Natural killer cell (primary cell): ENCODE results near the gene CCL18. TPM values are rescaled to one million over a fixed set of nuclear protein-coding genes. Genes with fewer than 3 reads are reported as not detected.

Experiments
- ATAC-seq, 3 donors: fragments of 150-1000 bp in 2 of 3; fragments of 200-7000 bp in 1 of 3; cut with Tn5 transposase; 1 replicate in 1 of 3; 2 replicates in 2 of 3; pipeline ENCODE4 v1.10.0; 2021; ENCODE audit warnings: mild to moderate bottlenecking in 2 of 3, moderate library complexity in 2 of 3
- DNase-seq, 2 donors: peaks; one replicate each; pipeline versions ENCODE4 v3.0.0 to v3.0.0-alpha.2; 2013 to 2021; ENCODE audit warnings: mixed read lengths in 1 of 2
- H3K27ac ChIP-seq: one replicate; pipeline ENCODE4 v1.5.1; 2013; ENCODE audit warnings: mild to moderate bottlenecking, low read length
- H3K27me3 ChIP-seq: one replicate; pipeline ENCODE4 v1.6.1; 2013; ENCODE audit warnings: low read length; ENCODE audit not compliant: control insufficient read depth, insufficient read depth
- H3K36me3 ChIP-seq: one replicate; pipeline ENCODE4 v1.6.1; 2013; ENCODE audit warnings: low read length; ENCODE audit not compliant: control insufficient read depth, insufficient read depth
- H3K4me1 ChIP-seq: one replicate; pipeline ENCODE4 v1.6.1; 2013; ENCODE audit warnings: low read length; ENCODE audit not compliant: control insufficient read depth, insufficient read depth
- H3K4me3 ChIP-seq: one replicate; pipeline ENCODE4 v1.5.1; 2013; ENCODE audit warnings: low read length
- H3K9me3 ChIP-seq: one replicate; pipeline ENCODE4 v1.6.1; 2013; ENCODE audit warnings: low read length; ENCODE audit not compliant: control insufficient read depth, insufficient read depth
- H3K27ac Mint-ChIP-seq, 2 donors: one replicate each; pipeline ENCODE4 v1.8.0; 2022; ENCODE audit warnings: mild to moderate bottlenecking in 2 of 2, mixed read lengths in 2 of 2, moderate library complexity in 1 of 2
- H3K27me3 Mint-ChIP-seq, 2 donors: one replicate each; pipeline ENCODE4 v1.8.0; 2022; ENCODE audit warnings: low read depth in 2 of 2, mixed read lengths in 2 of 2
- H3K36me3 Mint-ChIP-seq: one replicate; pipeline ENCODE4 v1.8.0; 2022; ENCODE audit warnings: mixed read lengths
- H3K4me1 Mint-ChIP-seq, 2 donors: one replicate each; pipeline ENCODE4 v1.8.0; 2022; ENCODE audit warnings: mixed read lengths in 2 of 2
- H3K4me3 Mint-ChIP-seq: one replicate; pipeline ENCODE4 v1.8.0; 2022; ENCODE audit warnings: mild to moderate bottlenecking, moderate library complexity, mixed read lengths
- H3K9me3 Mint-ChIP-seq, 2 donors: one replicate each; pipeline ENCODE4 v1.8.0; 2022; ENCODE audit warnings: mixed read lengths in 2 of 2
- CTCF ChIP-seq: fragments of 200-600 bp; IDR thresholded peaks from one replicate; pipeline ENCODE4 v1.8.0; 2022; ENCODE audit warnings: antibody characterized with exemption
- WGBS: methylation state at CpG from one replicate; pipeline ENCODE4 v1.1.7; 2013; ENCODE audit warnings: missing lambda C conversion rate; ENCODE audit not compliant: insufficient coverage; 5-methylcytosine and 5-hydroxymethylcytosine counted together
- intact Hi-C: fragments of 100-400 bp; cut with micrococcal nuclease; formaldehyde crosslinking; loops from one replicate; pipeline ENCODE4 v1.14.2; 2022
- total RNA-seq, 4 donors: library from RNA; stranded (reverse); fragments of 120-200 nt in 1 of 4; gene quantifications; one replicate each; pipeline versions ENCODE4 v1.2.3 to v1.2.4, GENCODE V29; 2013 to 2022

Gene CCL18
- total RNA-seq, 3 donors from 2014 or later (not counting 1 experiment from before 2014, with no cell fraction given): 0.54 to 0.55 TPM; not detected in 1

GRCh38 chr17:36017799-36018198 lies 46.3 kb upstream of the CCL18 start, which contains the start of gene CCL23:
TSS of gene CCL23 (minus strand) at chr17:36017972. CDS start at chr17:36017897, 75 bp downstream.
- peaks cover 0 to 8% of the 10 kb centered on the region in 2 donors for H3K27me3 Mint-ChIP-seq
- H3K9me3 Mint-ChIP-seq: no peaks in the 10 kb centered on the region
- Histone ChIP-seq H3K36me3 (no peaks in the 10 kb centered on the region), H3K27me3 (no peaks in the 10 kb centered on the region), H3K4me1 (peaks cover 5% of the 10 kb centered on the region), H3K27ac (no peak within 1 kb of the TSS), H3K4me3 (no peak within 1 kb of the TSS), H3K9me3 (peaks cover 4% of the 10 kb centered on the region)
- WGBS: 29% methylated on average over 6 of the region's 6 CpGs
- peak within 1 kb of the TSS; percentile 36 for H3K4me3 Mint-ChIP-seq
- no peak for TF ChIP-seq CTCF
- no peaks in the 10 kb centered on the region for H3K36me3 Mint-ChIP-seq
- peak within 1 kb of the TSS; percentile 56 to 60 for H3K27ac Mint-ChIP-seq
- intact Hi-C loops: no loop called here
- DNase-seq (no peak), ATAC-seq (peak; percentile 10 to 50 (median 36))
- peaks cover 25 to 26% of the 10 kb centered on the region in 2 donors for H3K4me1 Mint-ChIP-seq

GRCh38 chr17:36019423-36019822 lies 44.6 kb upstream of the CCL18 start:
- no peak for DNase-seq
- TF ChIP-seq CTCF: no peak
- no peaks in the 10 kb centered on the region for H3K9me3 Mint-ChIP-seq
- H3K27ac Mint-ChIP-seq: no peak overlapping the region
- H3K4me1 Mint-ChIP-seq: peaks cover 22 to 24% of the 10 kb centered on the region in 2 donors
- H3K27ac ChIP-seq: no peak overlapping the region
- WGBS: 93% methylated on average over 2 of the region's 2 CpGs
- H3K36me3 Mint-ChIP-seq: no peaks in the 10 kb centered on the region
- no peak overlapping the region for H3K4me3 Mint-ChIP-seq
- H3K27me3 ChIP-seq: no peaks in the 10 kb centered on the region
- peaks cover 5% of the 10 kb centered on the region for H3K4me1 ChIP-seq
- peaks cover 0 to 8% of the 10 kb centered on the region in 2 donors for H3K27me3 Mint-ChIP-seq
- no peak overlapping the region for H3K4me3 ChIP-seq
- intact Hi-C loops: no loop called here
- no peak for ATAC-seq
- H3K36me3 ChIP-seq: no peaks in the 10 kb centered on the region
- H3K9me3 ChIP-seq: peaks cover 12% of the 10 kb centered on the region

GRCh38 chr17:36024106-36024869 lies 39.8 kb upstream of the CCL18 start:
- no peak for DNase-seq
- H3K36me3 Mint-ChIP-seq: no peaks in the 10 kb centered on the region
- H3K27ac ChIP-seq: no peak overlapping the region
- no peaks in the 10 kb centered on the region for H3K36me3 ChIP-seq
- H3K4me1 ChIP-seq: no peaks in the 10 kb centered on the region
- WGBS: 96% methylated on average over 5 of the region's 6 CpGs
- H3K4me1 Mint-ChIP-seq: peaks cover 0 to 15% of the 10 kb centered on the region in 2 donors
- no peaks in the 10 kb centered on the region for H3K27me3 ChIP-seq
- H3K4me3 ChIP-seq: no peak overlapping the region
- TF ChIP-seq CTCF: no peak
- H3K27ac Mint-ChIP-seq: no peak overlapping the region
- ATAC-seq: no peak
- no peak overlapping the region for H3K4me3 Mint-ChIP-seq
- peaks cover 0 to 8% of the 10 kb centered on the region in 2 donors for H3K27me3 Mint-ChIP-seq
- H3K9me3 Mint-ChIP-seq: no peaks in the 10 kb centered on the region
- H3K9me3 ChIP-seq: peaks cover 12% of the 10 kb centered on the region
- intact Hi-C loops: no loop called here
